ENCODE measurements around the gene FAM120C.

FAM120C gene

GRCh38 chrX:54182864-54183613 lies at the start of gene FAM120C:
Gene FAM120C, minus strand, starts transcription at chrX:54183254. Its CDS starts 56 bp downstream, at chrX:54183198.
- peak; percentile 32 for DNase-seq (ENCODE audit: low read depth)

GRCh38 chrX:54230435-54231148 lies 47.5 kb upstream of the FAM120C start:
- no peak for DNase-seq (ENCODE audit: low read depth)

- DNase-seq (ENCODE audit: low read depth) = no peak
These were observed 40.5 kb upstream of the FAM120C start for GRCh38 chrX:54223581-54223980.

GRCh38 chrX:54213603-54214002 lies 30.5 kb upstream of the FAM120C start:
- no peak for DNase-seq (ENCODE audit: low read depth)

GRCh38 chrX:54208531-54208930 lies 25.5 kb upstream of the FAM120C start:
- DNase-seq (ENCODE audit: low read depth) = no peak

- no peak for DNase-seq (ENCODE audit: low read depth)
These were observed 15.2 kb upstream of the FAM120C start for GRCh38 chrX:54198262-54198661.

GRCh38 chrX:54194982-54195588 lies 12.0 kb upstream of the FAM120C start:
- DNase-seq (ENCODE audit: low read depth) = no peak

- DNase-seq (ENCODE audit: low read depth) = no peak
These were observed 10.2 kb upstream of the FAM120C start for GRCh38 chrX:54193085-54193821.

GRCh38 chrX:54184474-54184873 lies 1.4 kb upstream of the FAM120C start:
- no peak for DNase-seq (ENCODE audit: low read depth)

GRCh38 chrX:54182194-54182863 lies 725 bp downstream of the FAM120C start:
- no peak for DNase-seq (ENCODE audit: low read depth)

- DNase-seq (ENCODE audit: low read depth) = no peak
These were observed 1.7 kb downstream of the FAM120C start for GRCh38 chrX:54181202-54181953.

- no peak for DNase-seq (ENCODE audit: low read depth)
These were observed 2.7 kb downstream of the FAM120C start for GRCh38 chrX:54180403-54180802.

GRCh38 chrX:54178100-54178940 lies 4.7 kb downstream of the FAM120C start:
- no peak for DNase-seq (ENCODE audit: low read depth)

- no peak for DNase-seq (ENCODE audit: low read depth)
These were observed 5.7 kb downstream of the FAM120C start for GRCh38 chrX:54177306-54177705.

GRCh38 chrX:54173791-54174190 lies 9.3 kb downstream of the FAM120C start:
- DNase-seq (ENCODE audit: low read depth) = no peak

- no peak for DNase-seq (ENCODE audit: low read depth)
These were observed 10.6 kb downstream of the FAM120C start for GRCh38 chrX:54172455-54172854.

- DNase-seq (ENCODE audit: low read depth) = no peak
These were observed 11.4 kb downstream of the FAM120C start for GRCh38 chrX:54171527-54172250.

GRCh38 chrX:54171091-54171490 lies 12.0 kb downstream of the FAM120C start:
- no peak for DNase-seq (ENCODE audit: low read depth)

GRCh38 chrX:54166915-54167314 lies 16.1 kb downstream of the FAM120C start:
- DNase-seq (ENCODE audit: low read depth) = no peak
